DOHH2 (cell line): ENCODE data around the gene KRT80.

Experiments used
- H3F3A ChIP-seq: fragments of 200-600 bp; sonication (generic), shearing (Covaris generic); 2 replicates; pipeline ENCODE4 v1.6.0; 2016; ENCODE audit warnings: antibody characterized with exemption, mild to moderate bottlenecking; ENCODE audit not compliant: control insufficient read depth, insufficient read depth
- H3K27ac ChIP-seq: fragments of 200-600 bp; sonication (generic); 2 replicates; pipeline ENCODE4 v1.5.1; 2014; ENCODE audit warnings: low read depth, mild to moderate bottlenecking, low read length, moderate library complexity
- H3K27me3 ChIP-seq: fragments of 200-600 bp; sonication (generic); 2 replicates; pipeline ENCODE4 v1.6.1; 2014; ENCODE audit warnings: mild to moderate bottlenecking, low read length, mixed read lengths; ENCODE audit not compliant: control insufficient read depth
- H3K36me3 ChIP-seq: fragments of 200-600 bp; sonication (generic); 2 replicates; pipeline ENCODE4 v1.6.1; 2014; ENCODE audit warnings: mild to moderate bottlenecking, low read length, moderate library complexity, mixed read lengths; ENCODE audit not compliant: control insufficient read depth
- H3K4me1 ChIP-seq: fragments of 200-600 bp; sonication (generic); 2 replicates; pipeline ENCODE4 v1.6.1; 2014; ENCODE audit warnings: mild to moderate bottlenecking, low read length, mixed read lengths; ENCODE audit not compliant: control insufficient read depth
- H3K4me2 ChIP-seq: fragments of 200-600 bp; sonication (generic); 2 replicates; pipeline ENCODE4 v1.6.0; 2014; ENCODE audit warnings: mild to moderate bottlenecking, low read length, moderate library complexity
- H3K4me3 ChIP-seq: fragments of 200-600 bp; sonication (generic); 2 replicates; pipeline ENCODE4 v1.5.1; 2014; ENCODE audit warnings: mild to moderate bottlenecking, low read length, mixed read lengths
- H3K79me2 ChIP-seq: fragments of 200-600 bp; sonication (generic); 2 replicates; pipeline ENCODE4 v1.6.1; 2014; ENCODE audit warnings: mild to moderate bottlenecking, low read length, mixed read lengths; ENCODE audit not compliant: control insufficient read depth
- H3K9me2 ChIP-seq: fragments of 200-600 bp; sonication (generic); replicated peaks from 2 replicates; pipeline ENCODE4 v1.6.1; 2014; ENCODE audit warnings: mild to moderate bottlenecking, low read length, mixed read lengths; ENCODE audit not compliant: control insufficient read depth
- H3K9me3 ChIP-seq: fragments of 200-600 bp; sonication (generic); 2 replicates; pipeline ENCODE4 v1.6.1; 2014; ENCODE audit warnings: antibody characterized with exemption, low read length, mixed read lengths; ENCODE audit not compliant: control insufficient read depth, insufficient read depth
- H4K20me1 ChIP-seq: fragments of 200-600 bp; sonication (generic); 2 replicates; pipeline ENCODE4 v1.6.0; 2014; ENCODE audit warnings: low read depth, mild to moderate bottlenecking, antibody characterized with exemption, low read length, moderate library complexity; ENCODE audit not compliant: control insufficient read depth, insufficient read depth
- EZH2phosphoT487 ChIP-seq: fragments of 200-600 bp; sonication (generic); IDR thresholded peaks from 2 replicates; pipeline ENCODE4 v1.6.1; 2017; ENCODE audit warnings: borderline replicate concordance, mild to moderate bottlenecking, antibody characterized with exemption, low read length, moderate library complexity, mixed read lengths
- TF ChIP-seq, protein P1 (sequence below): fragments of 200-600 bp; sonication (generic); IDR thresholded peaks from one replicate; pipeline ENCODE4 v1.5.1; 2014; ENCODE audit warnings: antibody characterized with exemption, mild to moderate bottlenecking, low read depth, low read length; ENCODE audit not compliant: poor library complexity, severe bottlenecking

Gene KRT80

DNA sequence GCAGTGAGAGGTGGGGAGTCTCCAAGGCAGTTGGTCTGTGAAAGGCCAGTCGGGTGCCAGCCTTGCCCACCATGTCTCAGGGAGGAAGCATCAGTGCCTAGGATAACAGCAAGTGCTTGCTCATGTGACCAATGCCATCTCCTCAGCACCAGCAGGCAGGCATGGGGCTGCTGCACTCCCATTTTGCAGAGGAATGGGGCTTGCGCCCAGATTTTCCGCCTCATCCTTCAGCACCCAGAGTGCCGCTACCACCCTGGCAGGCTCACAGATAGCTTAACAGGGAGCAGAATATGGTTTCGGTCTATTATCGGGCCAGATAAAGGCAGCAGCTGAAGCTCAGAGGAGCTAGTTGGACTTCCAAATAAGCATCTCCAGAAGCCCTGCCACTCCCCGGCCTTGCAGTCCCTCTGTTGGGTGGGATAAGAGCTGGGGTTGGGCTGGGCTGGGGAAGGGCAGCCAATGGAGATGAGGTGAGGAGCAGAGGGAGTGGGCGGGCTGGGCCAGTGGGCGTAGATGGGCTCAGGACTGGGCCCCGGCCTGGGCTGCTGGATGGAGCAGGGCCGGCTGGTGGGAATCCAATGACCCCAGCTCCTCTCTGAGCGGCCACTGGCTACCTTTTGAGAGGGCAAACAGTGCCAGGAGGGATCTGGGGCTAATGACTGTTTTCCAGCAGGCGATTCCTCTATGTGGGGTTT, 8.4 kb upstream of the KRT80 start:
- Histone ChIP-seq H3K27me3 (no peaks in the 10 kb centered on the region; the same call in 1 of the 2 replicates), H3K4me1 (no peaks in the 10 kb centered on the region), H3K27ac (no peak overlapping the region), H3K4me2 (no peak overlapping the region), H4K20me1 (no peaks in the 10 kb centered on the region), H3F3A (no peaks in the 10 kb centered on the region), H3K79me2 (no peaks in the 10 kb centered on the region), H3K9me2 (no peaks in the 10 kb centered on the region), H3K4me3 (no peak overlapping the region), H3K9me3 (no peaks in the 10 kb centered on the region), H3K36me3 (no peaks in the 10 kb centered on the region)
- no peak for TF ChIP-seq EZH2phosphoT487
- TF ChIP-seq, protein P1, sequence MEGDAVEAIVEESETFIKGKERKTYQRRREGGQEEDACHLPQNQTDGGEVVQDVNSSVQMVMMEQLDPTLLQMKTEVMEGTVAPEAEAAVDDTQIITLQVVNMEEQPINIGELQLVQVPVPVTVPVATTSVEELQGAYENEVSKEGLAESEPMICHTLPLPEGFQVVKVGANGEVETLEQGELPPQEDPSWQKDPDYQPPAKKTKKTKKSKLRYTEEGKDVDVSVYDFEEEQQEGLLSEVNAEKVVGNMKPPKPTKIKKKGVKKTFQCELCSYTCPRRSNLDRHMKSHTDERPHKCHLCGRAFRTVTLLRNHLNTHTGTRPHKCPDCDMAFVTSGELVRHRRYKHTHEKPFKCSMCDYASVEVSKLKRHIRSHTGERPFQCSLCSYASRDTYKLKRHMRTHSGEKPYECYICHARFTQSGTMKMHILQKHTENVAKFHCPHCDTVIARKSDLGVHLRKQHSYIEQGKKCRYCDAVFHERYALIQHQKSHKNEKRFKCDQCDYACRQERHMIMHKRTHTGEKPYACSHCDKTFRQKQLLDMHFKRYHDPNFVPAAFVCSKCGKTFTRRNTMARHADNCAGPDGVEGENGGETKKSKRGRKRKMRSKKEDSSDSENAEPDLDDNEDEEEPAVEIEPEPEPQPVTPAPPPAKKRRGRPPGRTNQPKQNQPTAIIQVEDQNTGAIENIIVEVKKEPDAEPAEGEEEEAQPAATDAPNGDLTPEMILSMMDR, result no peak

DNA sequence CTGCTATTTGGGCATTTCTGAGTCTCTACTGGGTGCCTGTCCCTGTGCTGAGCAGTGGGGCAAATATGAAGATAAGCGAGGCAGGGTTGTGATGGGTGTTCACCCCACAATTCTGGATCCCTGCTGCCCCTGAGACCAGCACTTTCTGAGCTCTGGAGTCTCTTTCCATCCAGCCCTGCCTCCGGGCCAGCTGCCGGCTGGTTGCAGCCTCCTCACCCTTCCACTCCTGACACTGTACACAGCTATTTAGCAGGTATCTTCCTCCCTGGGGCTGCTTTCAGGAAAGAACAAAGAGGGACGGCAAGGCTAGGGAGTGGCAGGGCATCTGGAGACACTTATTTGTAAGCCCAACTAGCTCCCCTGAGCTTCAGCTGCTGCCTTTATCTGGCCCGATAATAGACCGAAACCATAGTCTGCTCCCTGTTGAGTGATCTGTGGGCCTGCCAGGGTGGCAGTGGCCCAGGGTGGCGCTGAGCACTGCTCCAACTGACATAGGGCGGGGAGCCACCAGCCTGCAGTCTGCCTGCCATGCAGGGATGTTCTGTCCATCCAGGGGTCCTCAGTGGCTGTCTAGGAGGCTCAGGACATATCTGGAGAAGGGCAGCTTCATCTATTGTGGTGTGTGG, 7.6 kb upstream of the KRT80 start:
- no peaks in the 10 kb centered on the region for H4K20me1 ChIP-seq
- no peak overlapping the region for H3K4me2 ChIP-seq
- H3K9me3 ChIP-seq, result no peaks in the 10 kb centered on the region
- H3K4me1 ChIP-seq, result no peaks in the 10 kb centered on the region
- no peaks in the 10 kb centered on the region for H3F3A ChIP-seq
- no peaks in the 10 kb centered on the region for H3K36me3 ChIP-seq
- no peak overlapping the region for H3K4me3 ChIP-seq
- no peaks in the 10 kb centered on the region for H3K79me2 ChIP-seq
- TF ChIP-seq, protein P1, result no peak
- TF ChIP-seq EZH2phosphoT487, result no peak
- no peak overlapping the region for H3K27ac ChIP-seq
- H3K27me3 ChIP-seq, result peaks cover 2% of the 10 kb centered on the region; the same call in 1 of the 2 replicates
- H3K9me2 ChIP-seq, result no peaks in the 10 kb centered on the region

- H3K4me2 ChIP-seq, result no peak overlapping the region
- no peak overlapping the region for H3K4me3 ChIP-seq
- H3K9me3 ChIP-seq, result no peaks in the 10 kb centered on the region
Measured at GRCh38 chr12:52198454-52199215, 6.8 kb upstream of the KRT80 start.

More at GRCh38 chr12:52198454-52199215, 6.8 kb upstream of the KRT80 start:
- H3K4me1 ChIP-seq, result no peaks in the 10 kb centered on the region
- H3K36me3 ChIP-seq, result no peaks in the 10 kb centered on the region
- no peaks in the 10 kb centered on the region for H3K9me2 ChIP-seq
- H3K27me3 ChIP-seq, result peaks cover 2% of the 10 kb centered on the region; the same call in 1 of the 2 replicates
- H3K27ac ChIP-seq, result no peak overlapping the region
- no peaks in the 10 kb centered on the region for H3F3A ChIP-seq
- no peak for TF ChIP-seq EZH2phosphoT487
- TF ChIP-seq, protein P1, result no peak
- no peaks in the 10 kb centered on the region for H4K20me1 ChIP-seq
- no peaks in the 10 kb centered on the region for H3K79me2 ChIP-seq
